H1 (cell line): ENCODE data around the gene BTRC. TPM values are rescaled to one million over a fixed set of nuclear protein-coding genes. Genes with fewer than 3 reads are reported as not detected.

Source experiments
- CHD2 ChIP-seq: IDR thresholded peaks from 2 replicates; pipeline ENCODE4 v1.6.1; 2012; ENCODE audit warnings: low read length, improper control_type of control experiment
- EGR1 ChIP-seq: IDR thresholded peaks from 2 replicates; pipeline ENCODE4 v1.6.1; 2011; ENCODE audit warnings: low read depth, low read length, borderline replicate concordance
- HDAC2 ChIP-seq, 2 experiments: fragments of 300-600 bp in 1 of 2; sonication (generic) in 1 of 2; IDR thresholded peaks; 2 replicates each; pipeline ENCODE4 v1.6.1; 2011 to 2012; ENCODE audit warnings: low read depth in 2 of 2, low read length in 2 of 2, mild to moderate bottlenecking in 2 of 2, moderate library complexity in 2 of 2, borderline replicate concordance in 1 of 2, inconsistent platforms in 1 of 2
- KDM1A ChIP-seq: fragments of 200-600, 300-600 bp; sonication (generic); IDR thresholded peaks from 2 replicates; pipeline ENCODE4 v1.7.1; 2016; ENCODE audit warnings: mild to moderate bottlenecking, low read length, borderline replicate concordance
- SP1 ChIP-seq: IDR thresholded peaks from 2 replicates; pipeline ENCODE4 v1.6.1; 2011; ENCODE audit warnings: low read depth, low read length
- TCF12 ChIP-seq: IDR thresholded peaks from 2 replicates; pipeline ENCODE4 v1.6.1; 2011; ENCODE audit warnings: low read depth, mild to moderate bottlenecking, low read length
- polyA plus RNA-seq, 7 experiments: library from polyadenylated mRNA; depleted of rRNA in 3 of 7; stranded (reverse) in 5 of 7; unstranded in 2 of 7; fragments of >200 nt in 5 of 7; fragments of 200-250 nt in 2 of 7; gene quantifications; 1 replicate in 5 of 7; 2 replicates in 1 of 7; 4 replicates in 1 of 7; pipeline versions ENCODE4 v1.2.1 to v1.2.3, GENCODE V29; 2011 to 2013; ENCODE audit warnings: missing spikeins in 2 of 7, mixed read lengths in 2 of 7
- total RNA-seq: library from RNA; stranded (reverse); fragmentation: NEBNext Ultra II Directional; extraction: Animal tissue kit (Norgen Biotek cat#: 25700); gene quantifications from 2 replicates; pipeline ENCODE4 v1.2.1, GENCODE V29; 2021
- TF ChIP-seq, protein P1 (sequence below): IDR thresholded peaks from 2 replicates; pipeline ENCODE4 v1.6.1; 2011; ENCODE audit warnings: low read depth, mild to moderate bottlenecking, low read length; ENCODE audit not compliant: insufficient read depth

BTRC gene
- total and polyA plus RNA-seq, 2 of the 8 experiments (the other 6 are each of a cell fraction or from before 2014, with no cell fraction given): 9.9 to 24.7 TPM

DNA sequence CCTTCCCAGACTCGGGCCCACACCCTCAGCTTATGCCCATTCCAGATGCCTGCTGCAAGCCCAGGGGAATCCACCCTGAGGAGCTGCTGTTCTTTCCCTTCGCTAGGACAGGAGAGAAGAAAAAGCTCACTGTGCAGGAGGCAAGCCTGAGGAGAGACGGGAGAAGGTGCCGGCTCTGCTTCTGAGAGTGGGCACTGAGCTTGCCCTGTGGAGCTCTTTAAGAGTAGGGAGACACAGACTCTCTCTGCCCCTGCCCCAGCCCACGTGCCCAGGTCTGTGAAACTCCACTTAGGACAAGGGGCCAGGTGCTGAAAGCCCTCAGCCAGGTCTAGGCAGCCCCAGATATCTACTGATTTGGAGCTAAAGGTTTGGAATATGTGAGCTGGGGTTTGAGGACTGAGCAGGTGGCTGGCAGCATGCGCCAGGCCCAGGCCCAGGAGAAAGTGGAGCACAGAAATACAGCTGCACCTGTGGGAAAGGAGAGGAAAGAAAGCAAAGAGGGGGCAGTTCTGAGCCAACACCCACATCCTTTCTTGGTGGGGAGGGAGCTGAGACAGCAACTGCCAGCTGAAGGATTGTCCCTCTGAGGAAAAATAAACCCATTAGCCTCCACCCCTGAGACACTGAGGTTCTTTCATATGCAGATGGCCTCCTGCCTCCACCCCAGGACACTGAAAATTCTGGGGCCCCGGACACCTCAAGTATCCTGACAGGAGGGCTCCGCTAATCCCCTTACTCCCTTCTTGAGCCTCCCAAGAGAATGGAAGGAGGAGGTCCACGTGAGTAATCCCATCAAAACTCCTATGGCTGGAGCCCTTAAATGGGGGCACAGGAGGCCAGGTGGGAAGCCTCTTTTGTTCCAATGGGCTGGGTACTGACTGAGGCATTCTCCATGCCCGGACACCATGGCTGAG, 226.8 kb downstream of the BTRC start (continued):
- TF ChIP-seq HDAC2 (IDR thresholded peaks at IDR 0.05; ENCODE audit: borderline replicate concordance in 1 of 2, low read depth in 2 of 2, low read length in 2 of 2): 0 out of 4 replicates have a peak, but pooled peaks of 1 of the 2 experiments have one; percentile 11
- peak; percentile 69; the same call in 1 of the 2 replicates for TF ChIP-seq TCF12
- TF ChIP-seq, protein P1, sequence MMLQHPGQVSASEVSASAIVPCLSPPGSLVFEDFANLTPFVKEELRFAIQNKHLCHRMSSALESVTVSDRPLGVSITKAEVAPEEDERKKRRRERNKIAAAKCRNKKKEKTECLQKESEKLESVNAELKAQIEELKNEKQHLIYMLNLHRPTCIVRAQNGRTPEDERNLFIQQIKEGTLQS: no peak
- TF ChIP-seq CHD2: no peak
- TF ChIP-seq EGR1: no peak
- 0 out of 2 replicates have a peak, but pooled peaks have one; percentile 34 for TF ChIP-seq SP1
- TF ChIP-seq KDM1A: peak; percentile 65; the same call in 1 of the 2 replicates
